ENCODE results near the gene ZNF560.

ZNF560 gene

DNA sequence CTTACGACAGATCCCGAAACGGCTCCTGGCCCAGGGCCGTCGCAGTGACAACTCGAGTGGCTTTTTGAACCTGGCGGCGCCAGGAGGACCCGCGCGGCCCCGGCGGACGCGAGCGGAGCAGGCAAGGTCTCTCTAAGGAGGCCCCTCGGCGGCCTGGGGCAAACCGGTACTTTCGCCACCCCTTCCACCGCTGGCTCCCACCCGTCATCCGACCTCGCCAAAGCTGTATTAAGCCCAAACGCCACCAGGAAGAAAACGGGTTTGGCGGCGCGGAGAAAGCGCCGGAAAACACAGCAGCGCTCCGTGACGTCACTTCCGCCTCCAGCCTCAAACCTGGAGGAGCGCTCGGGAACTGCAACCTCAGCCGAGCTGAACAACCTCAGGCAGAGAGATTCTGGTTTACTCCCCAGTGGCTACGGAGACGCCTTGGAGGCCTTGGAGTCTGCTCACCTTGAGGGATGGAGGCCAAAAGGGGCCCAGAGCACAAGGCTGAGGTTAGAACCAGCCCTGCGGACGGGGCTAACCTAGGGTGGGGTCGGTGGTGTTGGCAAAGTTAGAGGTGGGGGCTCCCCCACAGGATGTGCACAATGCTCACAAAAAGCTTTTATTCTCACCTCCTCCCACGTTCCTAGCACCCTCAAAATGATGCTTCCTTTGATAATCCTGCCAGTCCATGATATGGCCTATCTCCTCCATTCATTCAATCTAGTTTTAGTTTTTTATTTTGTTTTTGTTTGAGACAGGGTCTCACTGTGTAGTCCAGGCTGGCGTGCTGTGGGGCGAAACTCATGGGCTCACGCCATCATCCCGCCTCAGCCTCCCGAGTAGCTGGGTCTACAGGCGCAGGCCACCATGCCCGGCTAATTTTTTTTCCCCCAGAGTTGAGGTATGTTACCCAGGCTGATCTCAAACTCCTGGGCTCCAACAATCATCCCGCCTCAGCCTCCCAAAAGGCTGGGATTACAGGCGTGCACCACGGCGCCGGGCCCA lies 62.8 kb downstream of the ZNF560 start, which contains the start of gene ZNF266:
ZNF266 (minus strand) TSS at position 295 of the 990 bp plus-strand sequence. CDS start 15,484 bp downstream, outside the sequence.
- DNase-seq, result peak; percentile 93

DNA sequence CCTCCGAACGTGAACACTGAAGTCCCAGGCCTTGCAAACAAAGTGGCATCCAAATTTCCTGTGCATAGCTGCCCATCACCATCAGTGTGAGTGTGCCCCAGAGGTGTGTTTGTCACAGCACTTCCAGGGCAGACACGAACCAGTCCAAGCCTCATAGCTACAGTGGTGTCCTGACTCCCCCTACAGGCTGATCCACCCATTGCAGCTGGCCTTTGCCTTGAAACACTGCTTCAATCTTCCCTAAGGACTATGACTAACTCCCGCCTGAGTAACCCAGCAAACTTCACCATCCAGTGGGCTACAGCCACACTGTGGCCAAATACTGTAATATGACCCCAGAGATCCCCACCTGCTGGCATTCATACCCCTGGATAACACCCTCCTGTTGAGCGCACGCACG lies 66.9 kb downstream of the ZNF560 start:
- no peak for DNase-seq

GRCh38 chr19:9430444-9430843 lies 68.0 kb downstream of the ZNF560 start:
- DNase-seq, result no peak

DNA sequence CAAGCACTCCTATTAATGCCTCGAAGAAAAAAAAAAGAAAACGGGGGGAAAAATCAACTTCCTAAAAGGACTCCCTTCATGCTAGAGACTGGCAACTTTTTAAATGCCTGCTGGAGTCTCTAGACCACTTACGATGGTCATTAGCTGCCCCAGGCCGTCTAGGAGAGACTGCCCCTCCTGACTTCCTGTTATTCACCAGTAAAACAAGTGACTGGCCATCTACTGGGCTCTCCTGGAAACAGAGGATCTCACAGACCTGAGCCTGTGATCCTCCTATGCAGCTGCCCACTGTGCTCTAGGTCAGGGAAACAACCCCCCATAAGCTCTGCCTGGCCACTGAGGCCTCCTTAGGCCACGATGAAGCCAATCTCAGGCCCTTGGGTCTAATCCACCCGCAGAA lies 70.5 kb downstream of the ZNF560 start:
- no peak for DNase-seq

All from left hindlimb (tissue), 1 donor.